Ascending aorta (tissue), 2 donors: ENCODE measurements around the gene PGPEP1. TPM values are rescaled to one million over a fixed set of nuclear protein-coding genes. Genes with fewer than 3 reads are reported as not detected.

ENCODE experiments used
- DNase-seq, 2 donors: peaks; one replicate each; pipeline ENCODE4 v3.0.0-alpha.2; 2019; ENCODE audit warnings: low spot score in 2 of 2
- H3K27ac ChIP-seq, 2 donors: fragments of 200-600 bp; sonication (generic); one replicate each; pipeline ENCODE4 v1.5.1; 2016 to 2017; ENCODE audit warnings: mild to moderate bottlenecking in 1 of 2
- H3K27me3 ChIP-seq: fragments of 200-600 bp; sonication (generic); one replicate; pipeline ENCODE4 v1.5.1; 2017
- H3K36me3 ChIP-seq, 2 donors: fragments of 200-600 bp; sonication (generic); one replicate each; pipeline ENCODE4 v1.5.1; 2016
- H3K4me1 ChIP-seq, 2 donors: fragments of 200-600 bp; sonication (generic); one replicate each; pipeline ENCODE4 v1.5.1; 2016 to 2017; ENCODE audit warnings: mild to moderate bottlenecking in 1 of 2
- H3K4me3 ChIP-seq, 2 donors: fragments of 200-600 bp; sonication (generic); one replicate each; pipeline ENCODE4 v1.5.1; 2016 to 2017; ENCODE audit warnings: mild to moderate bottlenecking in 1 of 2
- H3K9me3 ChIP-seq, 2 donors: fragments of 200-600 bp; sonication (generic); one replicate each; pipeline ENCODE4 v1.5.1; 2016
- intact Hi-C: fragments of 100-400 bp; cut with DNase I; formaldehyde crosslinking; loops from one replicate; pipeline ENCODE4 v1.15.1; 2023
- total RNA-seq: library from RNA; depleted of rRNA; stranded (reverse); fragments of >200 nt; gene quantifications from one replicate; pipeline ENCODE4 v1.1.0, GENCODE V29; 2016
- TF ChIP-seq, protein P1 (sequence below), 3 experiments: fragments of 200-600 bp in 2 of 3; fragments of 450-650 bp in 1 of 3; sonication (generic) in 2 of 3; IDR thresholded peaks; one replicate each; pipeline ENCODE4 v1.5.1; 2016 to 2019; ENCODE audit warnings: antibody characterized with exemption in 3 of 3, mild to moderate bottlenecking in 1 of 3, moderate library complexity in 1 of 3

Gene PGPEP1
- total RNA-seq, 1 donor from 2014 or later: 14.8 TPM

DNA sequence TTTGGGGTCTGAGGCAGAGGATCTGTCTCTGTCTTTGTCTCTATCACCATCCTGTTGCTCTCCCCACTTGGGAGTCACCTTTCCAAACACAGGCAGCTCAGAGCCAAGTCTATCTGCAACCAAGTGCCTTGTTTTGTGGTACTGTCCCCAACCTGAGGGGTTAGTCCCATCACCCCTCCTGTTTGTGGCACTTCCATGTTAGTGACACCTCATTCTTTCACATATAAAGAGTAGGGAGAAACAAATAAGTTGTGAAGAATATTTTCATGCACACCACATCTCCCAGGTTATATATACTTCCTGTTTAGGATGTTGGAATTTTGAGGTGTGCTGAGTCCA lies 49.3 kb downstream of the PGPEP1 start:
- Histone ChIP-seq H3K4me3 (no peak overlapping the region), H3K27ac (no peak overlapping the region)
- intact Hi-C loops: loop anchor here (2.0 kb wide), 1 partner anchor 25 kb away; no protein-coding TSS in a partner anchor

DNA sequence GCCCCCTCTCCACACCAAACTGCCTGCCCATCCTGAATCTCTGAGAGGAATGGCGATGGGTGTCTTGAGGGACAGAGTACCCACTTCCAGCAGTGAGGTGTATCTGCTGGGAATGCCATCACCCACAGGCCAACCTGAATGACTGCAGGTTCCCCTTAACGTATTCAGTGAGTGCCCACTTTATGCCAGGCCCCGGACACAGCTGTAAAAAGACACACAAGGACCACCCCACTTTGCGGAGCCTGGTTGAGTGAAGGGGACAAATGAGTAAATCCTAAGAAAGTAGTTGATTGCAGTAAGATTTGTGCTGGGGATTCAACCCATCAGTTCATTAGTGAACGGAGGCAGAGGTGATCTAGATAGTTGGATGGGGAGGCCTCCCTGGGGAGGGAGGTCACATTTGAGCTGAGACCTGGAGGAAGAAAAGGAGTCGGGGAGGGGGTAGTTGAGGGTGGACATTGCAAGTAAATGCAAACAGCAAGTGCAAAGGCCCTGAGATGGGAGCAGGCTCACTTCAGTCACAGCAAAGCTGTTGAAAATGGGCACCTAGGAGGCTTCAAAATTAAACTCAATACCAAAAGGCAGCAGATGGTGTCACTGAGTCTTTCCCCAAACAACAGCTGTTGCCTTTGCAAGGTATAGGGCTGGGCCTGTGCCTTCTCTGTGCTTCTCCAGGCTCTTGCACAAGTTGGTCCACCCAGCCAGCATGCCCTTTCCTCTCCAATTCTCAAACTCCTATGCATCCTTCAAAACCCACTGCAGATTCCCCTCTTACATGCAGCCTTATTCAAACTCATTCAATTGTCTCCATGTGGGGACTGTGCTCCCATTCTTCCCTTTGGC lies 49.9 kb downstream of the PGPEP1 start:
- no peak overlapping the region for H3K27ac ChIP-seq
- no peaks in the 10 kb centered on the region for H3K27me3 ChIP-seq
- intact Hi-C loops: no loop called here

More for the DNA sequence above, 49.3 kb downstream of the PGPEP1 start:
- H3K4me1 ChIP-seq: peaks cover 3 to 16% of the 10 kb centered on the region in 2 donors
- TF ChIP-seq, protein P1, sequence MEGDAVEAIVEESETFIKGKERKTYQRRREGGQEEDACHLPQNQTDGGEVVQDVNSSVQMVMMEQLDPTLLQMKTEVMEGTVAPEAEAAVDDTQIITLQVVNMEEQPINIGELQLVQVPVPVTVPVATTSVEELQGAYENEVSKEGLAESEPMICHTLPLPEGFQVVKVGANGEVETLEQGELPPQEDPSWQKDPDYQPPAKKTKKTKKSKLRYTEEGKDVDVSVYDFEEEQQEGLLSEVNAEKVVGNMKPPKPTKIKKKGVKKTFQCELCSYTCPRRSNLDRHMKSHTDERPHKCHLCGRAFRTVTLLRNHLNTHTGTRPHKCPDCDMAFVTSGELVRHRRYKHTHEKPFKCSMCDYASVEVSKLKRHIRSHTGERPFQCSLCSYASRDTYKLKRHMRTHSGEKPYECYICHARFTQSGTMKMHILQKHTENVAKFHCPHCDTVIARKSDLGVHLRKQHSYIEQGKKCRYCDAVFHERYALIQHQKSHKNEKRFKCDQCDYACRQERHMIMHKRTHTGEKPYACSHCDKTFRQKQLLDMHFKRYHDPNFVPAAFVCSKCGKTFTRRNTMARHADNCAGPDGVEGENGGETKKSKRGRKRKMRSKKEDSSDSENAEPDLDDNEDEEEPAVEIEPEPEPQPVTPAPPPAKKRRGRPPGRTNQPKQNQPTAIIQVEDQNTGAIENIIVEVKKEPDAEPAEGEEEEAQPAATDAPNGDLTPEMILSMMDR (IDR thresholded peaks at IDR 0.05): no peak
- no peak for DNase-seq
- no peaks in the 10 kb centered on the region for H3K9me3 ChIP-seq
- no peaks in the 10 kb centered on the region for H3K27me3 ChIP-seq
- no peaks in the 10 kb centered on the region for H3K36me3 ChIP-seq

DNA sequence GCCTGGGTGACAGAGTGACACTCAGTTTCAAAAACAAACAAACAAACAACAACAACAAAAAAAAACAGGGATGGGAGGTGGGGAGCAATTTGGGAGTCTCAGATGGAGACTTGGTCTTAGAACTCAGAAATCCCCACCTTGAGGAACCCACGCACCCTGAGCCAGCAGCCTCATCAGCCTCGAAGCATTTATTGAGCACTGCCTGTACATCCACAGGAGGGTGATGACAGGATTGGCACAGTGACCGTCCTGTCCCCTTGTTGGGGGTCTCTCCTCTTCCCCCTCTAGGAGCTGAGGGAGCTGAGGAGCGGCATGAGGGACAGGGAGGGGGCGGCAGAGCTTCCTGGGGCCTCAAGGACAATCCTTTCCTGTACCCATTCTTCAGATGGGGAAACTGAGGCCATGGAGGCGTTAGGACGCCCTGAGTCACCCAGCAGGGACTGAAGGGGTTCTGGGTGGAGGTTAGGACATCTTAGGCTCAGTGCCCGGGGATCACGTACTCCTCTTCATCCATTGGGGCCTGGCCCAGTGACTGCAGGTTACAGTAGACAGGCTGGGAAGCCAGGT lies 51.2 kb downstream of the PGPEP1 start:
- TF ChIP-seq, protein P1 (IDR thresholded peaks at IDR 0.05): no peak
- Histone ChIP-seq H3K4me1 (peaks cover 3 to 11% of the 10 kb centered on the region in 2 donors), H3K36me3 (no peaks in the 10 kb centered on the region), H3K27me3 (no peaks in the 10 kb centered on the region), H3K27ac (no peak overlapping the region), H3K4me3 (no peak overlapping the region), H3K9me3 (no peaks in the 10 kb centered on the region)
- intact Hi-C loops: no loop called here
- no peak for DNase-seq

More for the DNA sequence above, 49.9 kb downstream of the PGPEP1 start:
- Histone ChIP-seq H3K4me1 (peaks cover 3 to 16% of the 10 kb centered on the region in 2 donors), H3K4me3 (no peak overlapping the region), H3K36me3 (no peaks in the 10 kb centered on the region), H3K9me3 (no peaks in the 10 kb centered on the region)
- DNase-seq: no peak
- TF ChIP-seq, protein P1 (IDR thresholded peaks at IDR 0.05): no peak

DNA sequence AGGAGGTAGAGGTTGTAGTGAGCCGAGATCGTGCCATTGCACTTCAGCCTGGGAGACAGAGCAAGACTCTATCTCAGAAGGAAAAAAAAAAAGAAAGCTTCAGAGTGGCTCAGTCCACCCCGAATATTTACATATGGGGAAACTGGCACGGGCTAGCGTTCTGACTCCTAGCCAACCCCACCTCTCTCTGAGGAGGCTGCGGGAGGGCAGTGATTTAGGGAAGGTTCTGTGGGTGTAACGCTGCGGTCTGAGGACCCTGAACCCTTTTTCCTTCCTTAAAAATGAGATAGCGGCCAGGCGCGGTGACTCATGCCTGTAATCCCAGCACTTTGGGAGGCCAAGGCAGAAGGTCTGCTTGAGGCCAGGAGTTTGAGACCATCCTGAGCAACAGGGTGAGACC lies 52.0 kb downstream of the PGPEP1 start:
- TF ChIP-seq, protein P1 (IDR thresholded peaks at IDR 0.05): no peak

DNA sequence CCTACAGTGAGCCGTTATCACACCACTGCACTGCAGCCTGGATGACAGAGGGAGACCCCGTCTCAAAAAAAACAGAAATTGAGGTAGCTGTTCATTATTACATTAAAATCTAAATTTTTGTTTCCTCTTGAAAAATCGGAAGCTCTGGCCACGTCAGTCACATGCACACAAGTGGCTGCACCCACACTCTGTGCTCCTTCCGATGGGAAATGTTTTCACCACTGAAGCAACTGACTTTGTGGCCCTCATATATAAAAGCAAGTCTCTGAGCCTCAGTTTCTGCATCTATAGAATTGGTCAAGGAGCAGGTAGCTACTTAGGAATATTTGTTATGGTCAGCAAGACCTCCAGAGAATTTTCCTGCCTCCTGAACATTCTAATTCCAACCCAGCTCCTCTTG lies 52.5 kb downstream of the PGPEP1 start:
- intact Hi-C loops: no loop called here

More for the DNA sequence above, 52.0 kb downstream of the PGPEP1 start:
- Histone ChIP-seq H3K27ac (no peak overlapping the region), H3K36me3 (no peaks in the 10 kb centered on the region), H3K9me3 (no peaks in the 10 kb centered on the region), H3K27me3 (peaks cover 4% of the 10 kb centered on the region), H3K4me3 (no peak overlapping the region), H3K4me1 (peaks cover 3 to 11% of the 10 kb centered on the region in 2 donors)
- intact Hi-C loops: no loop called here
- DNase-seq: peak in 1 of 2 donors; percentile 72

More for the DNA sequence above, 52.5 kb downstream of the PGPEP1 start:
- peaks cover 4% of the 10 kb centered on the region for H3K27me3 ChIP-seq
- H3K4me1 ChIP-seq: peaks cover 3 to 10% of the 10 kb centered on the region in 2 donors
- TF ChIP-seq, protein P1 (IDR thresholded peaks at IDR 0.05): no peak
- H3K9me3 ChIP-seq: no peaks in the 10 kb centered on the region
- no peak overlapping the region for H3K4me3 ChIP-seq
- no peak overlapping the region for H3K27ac ChIP-seq
- DNase-seq: no peak
- H3K36me3 ChIP-seq: no peaks in the 10 kb centered on the region
